Measurements from ENCODE around the gene BBOX1.

- no peak for TF ChIP-seq CTCF (conservative IDR thresholded peaks at IDR 0.05; ENCODE audit: low read depth, low read length)
- peak; percentile 22 for TF ChIP-seq EZH2 (IDR thresholded peaks at IDR 0.05; ENCODE audit: borderline replicate concordance, low read depth, low read length, poor library complexity, severe bottlenecking)
These were observed 16.6 kb downstream of the BBOX1 start for GRCh38 chr11:27057091-27057780.

Data from A673 (cell line).